HTERT RPE-1 (cell line): ENCODE data around the gene PLG.
"Not testable (repeated sequence)": the region's sequence is repeated elsewhere in the genome, so short reads cannot be mapped to it uniquely, and the experiment has no call there.

Experiments
- in situ Hi-C: fragments of 300-500 bp; cut with MboI; formaldehyde crosslinking; loops from 4 replicates; pipeline ENCODE4 v1.14.3; 2020; ENCODE audit warnings: low sequenced_read_pairs

Gene PLG

GRCh38 chr6:160701918-160702680, at the start of gene PLG:
TSS of gene PLG (plus strand) at chr6:160702244. CDS start at chr6:160702305, 61 bp downstream.
- in situ Hi-C loops: not testable (repeated sequence)

DNA sequence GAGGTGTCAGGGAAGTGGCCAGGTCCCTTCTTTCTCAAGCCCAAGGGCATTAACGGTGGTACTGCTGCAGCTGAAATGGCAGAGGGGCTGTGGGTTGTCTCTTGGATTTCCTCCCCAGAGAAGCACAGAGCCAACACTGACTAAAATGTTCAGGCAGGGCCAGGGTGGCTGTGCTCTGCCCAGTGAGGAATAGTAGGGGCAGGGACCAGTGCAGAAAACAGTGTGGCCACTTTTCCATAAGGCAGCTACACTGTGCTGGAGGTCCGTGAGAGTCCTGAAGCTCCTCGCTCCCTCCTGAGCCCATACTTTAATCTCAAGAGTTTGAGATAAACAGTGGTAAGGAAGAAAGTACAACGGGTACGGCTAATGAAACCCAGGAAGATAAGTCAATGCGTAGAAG, 42.5 kb upstream of the PLG start:
- in situ Hi-C loops: no loop called here

- in situ Hi-C loops: no loop called here
Observed at GRCh38 chr6:160661216-160661615, 40.8 kb upstream of the PLG start.

- in situ Hi-C loops: no loop called here
Observed at GRCh38 chr6:160662429-160662828, 39.6 kb upstream of the PLG start.

GRCh38 chr6:160662842-160663241, 39.2 kb upstream of the PLG start:
- in situ Hi-C loops: no loop called here

- in situ Hi-C loops: not testable (repeated sequence)
Observed at GRCh38 chr6:160664198-160664597, 37.8 kb upstream of the PLG start, which contains the start of gene LPA. TSS of gene LPA (minus strand) at chr6:160664275. CDS start at chr6:160664214, 61 bp downstream.

- in situ Hi-C loops: no loop called here
Observed at GRCh38 chr6:160667639-160668481, 34.2 kb upstream of the PLG start.

- in situ Hi-C loops: no loop called here
Observed at GRCh38 chr6:160668589-160668988, 33.5 kb upstream of the PLG start.

GRCh38 chr6:160676418-160676817, 25.6 kb upstream of the PLG start:
- in situ Hi-C loops: not testable (repeated sequence)

GRCh38 chr6:160678230-160678629, 23.8 kb upstream of the PLG start:
- in situ Hi-C loops: no loop called here

GRCh38 chr6:160678744-160679401, 23.2 kb upstream of the PLG start:
- in situ Hi-C loops: no loop called here

DNA sequence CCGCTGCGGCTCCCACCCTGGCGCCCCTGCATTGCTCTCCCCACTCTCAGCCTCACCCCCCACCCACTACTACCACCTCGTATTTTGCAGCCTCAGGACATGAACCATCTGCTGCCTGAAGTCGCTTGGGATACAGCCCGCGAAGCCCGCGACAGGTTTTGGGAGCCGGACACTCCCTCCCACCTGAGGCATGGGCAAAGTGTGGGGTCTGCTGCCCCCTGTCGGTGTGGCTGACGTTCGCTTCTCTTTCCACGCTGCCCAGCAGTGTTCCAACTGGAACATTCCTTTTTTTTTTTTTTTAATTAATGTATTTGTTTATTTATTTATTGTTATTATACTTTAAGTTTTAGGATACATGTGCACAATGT, 22.7 kb upstream of the PLG start:
- in situ Hi-C loops: no loop called here

GRCh38 chr6:160685101-160685761, 16.8 kb upstream of the PLG start:
- in situ Hi-C loops: not testable (repeated sequence)

DNA sequence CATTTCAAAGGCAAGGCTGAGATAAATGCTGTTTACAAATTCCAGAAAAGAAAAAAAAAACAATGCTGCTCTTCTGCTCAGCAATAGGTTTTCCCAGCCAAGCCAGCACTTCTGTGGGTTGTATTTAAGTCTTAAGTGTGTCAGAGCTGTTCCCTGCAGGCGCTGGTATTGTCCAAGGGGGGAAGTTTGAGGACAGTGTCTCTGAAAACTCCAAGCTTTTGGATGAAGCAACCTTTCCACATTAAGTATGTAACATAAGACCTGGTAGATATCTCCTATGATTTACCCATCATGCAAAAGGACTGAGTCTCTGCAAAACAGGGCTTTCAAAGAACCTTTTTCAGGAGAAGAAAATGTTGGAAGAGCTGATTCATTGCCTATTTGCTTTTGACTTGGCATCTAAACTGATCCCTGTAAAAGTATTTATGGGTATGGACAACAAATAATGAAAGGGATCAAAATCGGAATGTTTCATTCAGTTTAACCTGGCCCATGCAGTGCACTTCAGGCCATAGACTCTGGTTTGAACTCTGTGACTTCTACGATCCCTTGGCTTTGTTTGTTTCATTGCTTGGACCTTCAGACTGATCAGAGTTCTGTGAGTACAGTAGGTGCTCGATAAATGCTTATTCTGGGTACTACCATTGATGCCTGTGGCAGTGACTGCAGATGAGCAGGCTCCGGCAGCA, 16.1 kb upstream of the PLG start:
- in situ Hi-C loops: no loop called here

GRCh38 chr6:160690458-160690857, 11.6 kb upstream of the PLG start:
- in situ Hi-C loops: no loop called here

DNA sequence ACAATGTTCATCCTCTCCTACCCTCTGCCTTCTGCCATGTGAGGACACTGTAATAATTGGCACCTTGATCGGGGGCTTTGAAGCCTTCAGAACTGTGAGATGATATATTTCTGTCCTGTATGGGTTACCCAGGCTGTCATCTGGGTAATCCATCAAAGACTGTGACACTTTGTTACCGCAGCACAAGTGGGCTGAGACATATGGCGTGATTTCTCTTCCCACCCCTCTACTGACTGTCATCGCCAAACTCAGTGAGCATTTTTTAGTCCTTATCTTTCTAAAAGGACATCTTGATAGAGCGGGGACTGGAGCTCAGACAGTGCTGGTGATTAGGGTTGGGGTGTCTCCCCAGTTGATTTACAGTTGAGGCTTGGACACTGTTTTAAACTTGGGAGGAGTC, 10.4 kb upstream of the PLG start:
- in situ Hi-C loops: no loop called here

- in situ Hi-C loops: no loop called here
Observed at GRCh38 chr6:160692369-160692959, 9.6 kb upstream of the PLG start.

DNA sequence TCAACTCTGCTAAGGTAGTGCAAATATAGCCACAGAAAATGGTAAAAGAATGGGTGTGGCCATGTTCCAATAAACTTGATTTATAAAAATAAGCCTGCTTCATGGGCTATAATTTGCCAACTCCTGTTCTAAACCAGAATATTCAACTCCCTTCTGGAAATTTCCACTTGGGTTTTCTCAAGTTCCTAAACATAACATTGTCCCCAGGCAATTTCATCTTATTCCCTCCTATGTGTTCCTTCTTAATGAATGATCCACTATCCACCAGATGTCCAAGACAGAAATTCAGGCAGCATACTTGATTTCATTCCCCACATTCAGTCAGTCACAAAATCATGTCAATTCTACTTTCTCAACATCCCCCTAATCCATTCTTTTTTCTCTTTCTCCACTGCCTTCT, 7.0 kb upstream of the PLG start:
- in situ Hi-C loops: not testable (repeated sequence)

- in situ Hi-C loops: not testable (repeated sequence)
Observed at GRCh38 chr6:160695622-160696021, 6.4 kb upstream of the PLG start.

- in situ Hi-C loops: not testable (repeated sequence)
Observed at GRCh38 chr6:160696884-160697283, 5.2 kb upstream of the PLG start.
